ENCODE measurements around the gene CEP83.
"Not testable (repeated sequence)": the region's sequence is repeated elsewhere in the genome, so short reads cannot be mapped to it uniquely, and the experiment has no call there.

Gene CEP83

DNA sequence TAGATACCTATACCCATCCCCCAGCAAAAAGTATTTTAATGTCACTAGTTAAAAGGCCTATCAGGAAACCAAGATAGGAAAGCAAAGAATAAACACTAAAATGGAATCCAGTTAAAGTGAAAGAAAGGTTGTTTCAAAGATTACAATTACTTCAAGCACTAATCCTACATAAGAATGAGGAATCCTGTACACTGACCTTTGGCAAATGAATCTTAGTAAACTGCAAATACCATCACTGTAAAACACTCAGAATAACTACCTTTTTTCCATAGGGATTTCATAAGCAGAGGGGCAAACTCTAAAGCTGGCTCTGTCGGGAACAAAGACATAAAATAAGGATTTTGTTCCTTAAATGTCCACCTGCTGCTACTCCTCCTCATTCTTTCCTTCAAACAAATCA, 25.9 kb downstream of the CEP83 start:
- DNase-seq = no peak

DNA sequence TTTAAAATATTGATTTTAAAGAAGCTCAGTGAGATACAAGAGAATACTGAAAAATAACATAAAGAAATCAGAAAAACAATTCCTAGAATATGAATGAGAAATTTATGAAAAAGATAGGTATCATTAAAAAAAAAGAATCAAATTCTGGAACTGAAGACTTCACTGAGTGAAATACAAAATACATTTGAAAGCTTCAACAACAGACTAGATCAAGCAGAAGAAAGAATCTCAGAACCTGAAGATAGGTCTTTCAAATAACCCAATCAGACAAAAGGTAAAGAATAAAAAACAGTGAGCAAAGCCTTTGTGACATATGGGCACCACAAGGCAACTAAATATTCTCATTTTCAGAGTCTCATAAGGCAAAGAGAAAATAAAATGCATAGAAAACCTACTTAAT, 29.4 kb downstream of the CEP83 start:
- no peak for DNase-seq

- DNase-seq = no peak
Measured at GRCh38 chr12:94429633-94430032, 30.0 kb downstream of the CEP83 start.

DNA sequence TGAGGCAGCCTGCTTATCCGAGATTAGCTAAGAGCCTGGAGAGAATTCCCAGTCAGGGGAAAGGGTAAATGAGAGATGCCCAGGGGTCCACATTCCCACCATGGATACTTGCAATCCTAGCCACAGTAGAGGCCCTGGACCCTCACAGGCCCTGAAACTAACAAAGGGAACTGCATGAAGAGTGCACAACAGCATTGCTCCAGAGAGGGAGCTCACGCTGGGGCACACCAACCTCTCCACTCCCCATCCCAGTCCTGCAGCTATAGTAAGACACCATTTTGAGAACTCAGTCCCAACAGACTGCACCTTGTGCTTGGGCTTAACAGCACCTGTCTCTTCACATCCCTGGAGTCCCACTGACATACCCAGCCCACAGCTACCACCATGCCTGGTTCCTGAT, 30.5 kb downstream of the CEP83 start:
- no peak for DNase-seq

GRCh38 chr12:94427501-94428381, 31.9 kb downstream of the CEP83 start:
- peak; percentile 68 for DNase-seq

DNA sequence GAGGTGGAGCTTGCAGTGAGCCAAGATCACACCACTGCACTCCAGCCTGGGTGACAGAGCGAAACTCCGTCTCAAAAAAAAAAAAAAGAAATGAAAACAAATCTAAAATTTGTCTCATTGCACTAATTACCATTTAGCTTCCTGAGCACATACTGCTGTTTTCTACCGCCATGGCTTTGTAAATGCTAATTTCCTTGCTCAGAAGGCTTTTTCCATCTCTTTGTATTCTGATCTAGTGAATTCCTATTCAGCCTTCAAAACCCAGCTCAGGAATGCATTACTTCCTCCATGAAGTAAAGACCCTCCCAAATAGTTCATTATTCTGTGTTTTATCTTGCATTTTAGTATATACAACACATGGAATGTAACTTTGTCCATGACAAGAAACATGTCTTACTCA, 33.6 kb downstream of the CEP83 start:
- DNase-seq = no peak

GRCh38 chr12:94424830-94425229, 34.8 kb downstream of the CEP83 start:
- not testable (repeated sequence) for DNase-seq

- no peak for DNase-seq
Measured at GRCh38 chr12:94421868-94422740, 37.6 kb downstream of the CEP83 start.

- no peak for DNase-seq
Measured at GRCh38 chr12:94418517-94418916, 41.1 kb downstream of the CEP83 start.

- no peak for DNase-seq
Measured at GRCh38 chr12:94416613-94417012, 43.1 kb downstream of the CEP83 start.

DNA sequence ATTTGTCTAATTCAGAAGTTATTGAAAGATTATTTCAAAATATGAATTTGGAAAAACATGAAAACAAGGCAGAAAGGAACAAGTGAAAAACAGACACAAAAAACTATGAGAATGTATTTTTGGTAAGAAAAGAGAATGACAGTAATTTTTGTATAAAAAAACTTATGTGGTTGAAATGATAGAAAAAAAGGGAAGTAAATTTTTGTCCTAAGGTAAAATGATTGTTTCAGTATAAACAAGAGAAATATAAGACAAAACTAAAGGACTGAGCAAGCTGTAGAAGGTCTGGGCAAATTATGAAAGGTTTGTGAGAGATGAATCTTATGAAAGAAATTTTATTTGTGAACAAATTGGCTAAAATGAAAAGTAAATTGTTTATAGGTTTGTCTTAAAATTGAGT, 44.6 kb downstream of the CEP83 start:
- DNase-seq = no peak

- DNase-seq = no peak
Measured at GRCh38 chr12:94405413-94406116, 54.1 kb downstream of the CEP83 start.

DNA sequence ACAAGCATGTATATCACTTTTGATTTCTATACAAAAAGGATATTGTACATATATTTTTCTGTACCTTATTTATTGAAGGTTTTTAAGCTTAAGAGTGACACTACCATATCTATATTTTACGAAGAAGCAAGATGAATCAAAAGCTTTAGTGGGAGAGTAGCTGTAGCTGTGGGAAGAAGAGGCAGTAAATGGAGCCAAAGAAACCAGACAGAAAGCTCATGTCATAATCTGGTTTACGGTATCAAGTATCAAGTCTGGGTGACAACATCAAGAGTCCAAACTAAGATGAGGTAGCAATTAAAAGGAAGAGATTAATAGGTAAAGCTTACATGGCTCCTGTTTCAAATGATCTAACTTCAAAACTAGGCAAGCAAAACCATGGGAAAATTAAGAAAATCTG, 54.8 kb downstream of the CEP83 start:
- no peak for DNase-seq

DNA sequence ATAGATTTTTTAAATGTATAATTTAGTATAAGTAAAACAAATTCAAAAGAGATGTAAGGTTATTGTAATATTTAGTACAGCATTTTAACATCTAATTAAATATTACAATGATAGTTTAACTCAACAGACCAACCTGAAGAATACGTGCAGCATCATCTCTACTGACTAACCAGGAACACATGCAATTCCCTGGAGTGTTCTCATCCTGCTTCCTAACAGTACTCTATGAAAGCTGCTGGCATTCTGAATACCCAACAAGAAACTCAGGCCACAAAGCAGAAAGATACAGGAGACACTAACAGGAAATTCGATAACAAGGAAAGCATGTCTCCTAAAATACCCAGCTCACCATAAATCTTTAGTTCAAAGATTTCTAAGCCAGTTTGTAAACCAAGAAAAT, 58.3 kb downstream of the CEP83 start:
- no peak for DNase-seq

GRCh38 chr12:94398685-94399084, 61.0 kb downstream of the CEP83 start:
- not testable (repeated sequence) for DNase-seq

GRCh38 chr12:94397401-94397800, 62.3 kb downstream of the CEP83 start:
- no peak for DNase-seq

GRCh38 chr12:94396014-94396413, 63.7 kb downstream of the CEP83 start:
- DNase-seq = not testable (repeated sequence)

GRCh38 chr12:94390130-94390485, 69.6 kb downstream of the CEP83 start:
- DNase-seq = no peak

DNA sequence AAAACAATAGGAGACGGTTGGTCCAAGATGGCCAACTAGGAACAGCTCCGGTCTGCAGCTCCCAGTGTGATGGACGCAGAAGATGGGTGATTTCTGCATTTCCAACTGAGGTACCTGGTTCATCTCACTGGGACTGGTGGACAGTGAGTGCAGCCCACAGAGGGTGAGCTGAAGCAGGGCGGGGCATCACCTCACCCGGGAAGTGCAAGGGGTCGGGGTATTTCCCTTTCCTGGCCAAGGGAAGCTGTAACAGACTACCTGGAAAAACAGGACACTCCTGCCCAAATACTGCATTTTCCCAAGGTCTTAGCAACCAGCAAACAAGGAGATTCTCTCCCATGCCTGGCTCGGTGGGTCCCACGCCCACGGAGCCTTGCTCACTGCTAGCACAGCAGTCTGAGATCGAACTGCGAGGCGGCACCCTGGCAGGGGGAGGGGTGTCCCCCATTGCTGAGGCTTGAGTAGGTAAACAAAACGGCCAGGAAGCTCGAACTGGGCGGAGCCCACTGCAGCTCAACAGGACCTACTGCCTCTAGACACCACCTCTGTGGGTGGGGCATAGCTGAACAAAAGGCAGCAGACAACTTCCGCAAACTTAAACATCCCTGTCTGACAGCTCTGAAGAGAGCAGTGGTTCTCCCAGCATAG, 70.1 kb downstream of the CEP83 start:
- not testable (repeated sequence) for DNase-seq

GRCh38 chr12:94386422-94386821, 73.2 kb downstream of the CEP83 start:
- no peak for DNase-seq

- DNase-seq = no peak
Measured at GRCh38 chr12:94384030-94384429, 75.6 kb downstream of the CEP83 start.

- DNase-seq = no peak
Measured at GRCh38 chr12:94380507-94380906, 79.2 kb downstream of the CEP83 start.

Measured in femur (tissue), 1 donor.